H9 (cell line): ENCODE measurements around the gene ACKR4. TPM values are rescaled to one million over a fixed set of nuclear protein-coding genes. Genes with fewer than 3 reads are reported as not detected.
"Not testable (repeated sequence)": the region's sequence is repeated elsewhere in the genome, so short reads cannot be mapped to it uniquely, and the experiment has no call there.

Experiments used
- DNase-seq: peaks from one replicate; pipeline ENCODE4 v3.0.0-alpha.2; 2017
- H2AFZ ChIP-seq: one replicate; pipeline ENCODE4 v1.6.1; 2013; ENCODE audit warnings: mild to moderate bottlenecking, low read length, control low read depth, moderate library complexity
- H2AK5ac ChIP-seq: 2 replicates; pipeline ENCODE4 v1.6.1; 2013; ENCODE audit warnings: low read length, control low read depth, mixed read lengths; ENCODE audit not compliant: insufficient read length
- H2BK120ac ChIP-seq: one replicate; pipeline ENCODE4 v1.6.1; 2013; ENCODE audit warnings: low read depth, mild to moderate bottlenecking, low read length, control low read depth, inconsistent platforms; ENCODE audit not compliant: poor library complexity, severe bottlenecking
- H2BK12ac ChIP-seq: 2 replicates; pipeline ENCODE4 v1.6.1; 2013; ENCODE audit warnings: low read length, control low read depth, mixed read lengths, low read depth; ENCODE audit not compliant: insufficient read length
- H2BK15ac ChIP-seq: 2 replicates; pipeline ENCODE4 v1.6.1; 2013; ENCODE audit warnings: low read depth, low read length, control low read depth
- H2BK20ac ChIP-seq: one replicate; pipeline ENCODE4 v1.6.1; 2013; ENCODE audit warnings: low read depth, mild to moderate bottlenecking, low read length, control low read depth, inconsistent platforms; ENCODE audit not compliant: poor library complexity, severe bottlenecking
- H2BK5ac ChIP-seq: 2 replicates; pipeline ENCODE4 v1.6.1; 2013; ENCODE audit warnings: low read length, control low read depth, mixed read lengths; ENCODE audit not compliant: insufficient read length
- H3K14ac ChIP-seq: 2 replicates; pipeline ENCODE4 v1.6.1; 2013; ENCODE audit warnings: low read length, control low read depth; ENCODE audit not compliant: insufficient read depth
- H3K18ac ChIP-seq: 2 replicates; pipeline ENCODE4 v1.6.1; 2013; ENCODE audit warnings: low read depth, mild to moderate bottlenecking, mixed read lengths, low read length, control low read depth; ENCODE audit not compliant: insufficient read length
- H3K23ac ChIP-seq: 2 replicates; pipeline ENCODE4 v1.6.1; 2013; ENCODE audit warnings: low read length, control low read depth, mixed read lengths, low read depth; ENCODE audit not compliant: insufficient read length
- H3K23me2 ChIP-seq: 2 replicates; pipeline ENCODE4 v1.6.1; 2013; ENCODE audit warnings: low read depth, mild to moderate bottlenecking, mixed read lengths, low read length, control low read depth; ENCODE audit not compliant: insufficient read length, poor library complexity, severe bottlenecking
- H3K27ac ChIP-seq: 2 replicates; pipeline ENCODE4 v1.5.1; 2013; ENCODE audit warnings: low read length, control low read depth, mixed read lengths, low read depth; ENCODE audit not compliant: insufficient read length
- H3K27me3 ChIP-seq: 2 replicates; pipeline ENCODE4 v1.6.1; 2013; ENCODE audit warnings: low read length, control low read depth, inconsistent platforms; ENCODE audit not compliant: insufficient read depth
- H3K4ac ChIP-seq: 2 replicates; pipeline ENCODE4 v1.6.1; 2013; ENCODE audit warnings: low read depth, mild to moderate bottlenecking, control low read depth, inconsistent platforms, low read length, moderate library complexity
- H3K4me1 ChIP-seq: 2 replicates; pipeline ENCODE4 v1.6.1; 2013; ENCODE audit warnings: low read length, control low read depth, inconsistent platforms; ENCODE audit not compliant: insufficient read depth
- H3K4me2 ChIP-seq: 2 replicates; pipeline ENCODE4 v1.6.1; 2013; ENCODE audit warnings: low read length, control low read depth, mixed read lengths; ENCODE audit not compliant: insufficient read length, insufficient read depth
- H3K56ac ChIP-seq: 2 replicates; pipeline ENCODE4 v1.6.1; 2013; ENCODE audit warnings: low read depth, mild to moderate bottlenecking, mixed read lengths, low read length, control low read depth; ENCODE audit not compliant: insufficient read length
- H3K79me1 ChIP-seq: 2 replicates; pipeline ENCODE4 v1.6.1; 2013; ENCODE audit warnings: low read depth, mild to moderate bottlenecking, moderate library complexity, low read length, control low read depth, inconsistent platforms; ENCODE audit not compliant: insufficient read depth, poor library complexity, severe bottlenecking
- H3K79me2 ChIP-seq: 2 replicates; pipeline ENCODE4 v1.6.1; 2013; ENCODE audit warnings: low read length, control low read depth, inconsistent platforms; ENCODE audit not compliant: insufficient read depth
- H3K9ac ChIP-seq: 2 replicates; pipeline ENCODE4 v1.6.1; 2013; ENCODE audit warnings: low read length, control low read depth, mixed read lengths; ENCODE audit not compliant: insufficient read length; ENCODE audit errors: extremely low read depth
- H3K9me3 ChIP-seq: one replicate; pipeline ENCODE4 v1.6.1; 2013; ENCODE audit warnings: low read depth, low read length, inconsistent platforms; ENCODE audit not compliant: control insufficient read depth
- H3T11ph ChIP-seq: one replicate; pipeline ENCODE4 v1.6.1; 2013; ENCODE audit warnings: mild to moderate bottlenecking, low read length, control low read depth, inconsistent platforms
- H4K20me1 ChIP-seq: one replicate; pipeline ENCODE4 v1.6.1; 2013; ENCODE audit not compliant: control insufficient read depth, insufficient read length, insufficient read depth
- H4K5ac ChIP-seq: 2 replicates; pipeline ENCODE4 v1.6.1; 2013; ENCODE audit warnings: low read depth, mild to moderate bottlenecking, mixed read lengths, low read length, control low read depth; ENCODE audit not compliant: insufficient read length
- H4K8ac ChIP-seq: replicated peaks from 2 replicates; pipeline ENCODE4 v1.6.1; 2013; ENCODE audit warnings: low read length, control low read depth, mixed read lengths, low read depth; ENCODE audit not compliant: insufficient read length
- H4K91ac ChIP-seq: 2 replicates; pipeline ENCODE4 v1.6.1; 2013; ENCODE audit warnings: low read depth, mild to moderate bottlenecking, moderate library complexity, mixed read lengths, low read length, control low read depth; ENCODE audit not compliant: insufficient read length
- H3K27ac Mint-ChIP-seq, 3 experiments: 2 replicates in 2 of 3; 3 replicates in 1 of 3; pipeline ENCODE4 v1.8.0; 2020 to 2021; ENCODE audit warnings: mixed read lengths in 3 of 3, mild to moderate bottlenecking in 1 of 3, moderate library complexity in 1 of 3
- H3K27me3 Mint-ChIP-seq: 2 replicates; pipeline ENCODE4 v1.8.0; 2021; ENCODE audit warnings: low read depth, mild to moderate bottlenecking, moderate library complexity, mixed read lengths
- H3K36me3 Mint-ChIP-seq, 3 experiments: 2 replicates in 2 of 3; 3 replicates in 1 of 3; pipeline ENCODE4 v1.8.0; 2020 to 2021; ENCODE audit warnings: low read depth in 3 of 3, mixed read lengths in 3 of 3; ENCODE audit not compliant: insufficient read depth in 1 of 3
- H3K4me1 Mint-ChIP-seq, 2 experiments: 2 replicates each; pipeline ENCODE4 v1.8.0; 2020; ENCODE audit warnings: mixed read lengths in 2 of 2
- H3K4me3 Mint-ChIP-seq, 2 experiments: 2 replicates in 1 of 2; 3 replicates in 1 of 2; pipeline ENCODE4 v1.8.0; 2020 to 2021; ENCODE audit warnings: mild to moderate bottlenecking in 2 of 2, mixed read lengths in 2 of 2, moderate library complexity in 1 of 2
- H3K9me3 Mint-ChIP-seq, 2 experiments: 2 replicates in 1 of 2; 3 replicates in 1 of 2; pipeline ENCODE4 v1.8.0; 2020; ENCODE audit warnings: mild to moderate bottlenecking in 2 of 2, mixed read lengths in 2 of 2, moderate library complexity in 1 of 2
- WGBS: extraction: QIAGEN DNeasy Blood & Tissue Kit; methylation state at CpG from one replicate; pipeline ENCODE4 v1.1.7; 2013; ENCODE audit warnings: missing lambda C conversion rate, low lambda C conversion rate, mixed read lengths; ENCODE audit not compliant: insufficient read length; ENCODE audit errors: extremely low coverage; 5-methylcytosine and 5-hydroxymethylcytosine counted together
- total RNA-seq: library from RNA; stranded (reverse); gene quantifications from 2 replicates; pipeline ENCODE4 v1.2.1, GENCODE V29; 2021

The ACKR4 gene
- total RNA-seq, 1 experiment from 2014 or later = not detected

DNA sequence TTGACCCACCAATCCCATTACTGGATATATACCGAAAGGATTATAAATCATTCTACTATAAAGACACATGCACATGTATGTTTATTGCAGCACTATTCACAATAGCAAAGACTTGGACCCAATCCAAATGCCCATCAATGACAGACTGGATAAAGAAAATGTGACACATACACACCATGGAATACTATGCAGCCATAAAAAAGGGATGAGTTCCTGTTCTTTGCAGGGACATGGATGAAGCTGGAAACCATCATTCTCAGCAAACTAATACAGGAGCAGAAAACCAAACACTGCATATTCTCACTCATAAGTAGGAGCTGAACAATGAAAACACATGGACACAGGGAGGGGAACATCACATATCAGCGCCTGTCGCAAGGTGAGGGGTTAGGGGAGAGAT, 18.2 kb downstream of the ACKR4 start:
- H3K4me1 Mint-ChIP-seq, DNase-seq, H4K5ac ChIP-seq, H2BK20ac ChIP-seq, H3K27me3 Mint-ChIP-seq, H3T11ph ChIP-seq, H3K56ac ChIP-seq, H3K27ac ChIP-seq, H3K4ac ChIP-seq, H3K27ac Mint-ChIP-seq, H3K4me1 ChIP-seq, H3K79me1 ChIP-seq, H4K20me1 ChIP-seq, H3K4me3 Mint-ChIP-seq, H2BK5ac ChIP-seq, H3K9ac ChIP-seq, H3K23me2 ChIP-seq, H2BK120ac ChIP-seq, H3K4me2 ChIP-seq, H3K9me3 ChIP-seq, H4K8ac ChIP-seq, H2AK5ac ChIP-seq, H2BK15ac ChIP-seq, H3K27me3 ChIP-seq, H3K79me2 ChIP-seq, H3K14ac ChIP-seq, H4K91ac ChIP-seq, H3K9me3 Mint-ChIP-seq, H3K18ac ChIP-seq, H2BK12ac ChIP-seq, H3K23ac ChIP-seq, H2AFZ ChIP-seq: not testable (repeated sequence)
- H3K36me3 Mint-ChIP-seq = peaks cover 14 to 20% (median 17%) of the 10 kb centered on the region in 3 experiments
- WGBS = no CpG with 5 or more reads among the region's 3 CpGs
